NCI-H2107 (cell line): ENCODE measurements around the gene CRB2.

Experiments used
- DNase-seq: peaks from one replicate; lab custom pipeline; 2025; lab: John Stamatoyannopoulos, UW

The CRB2 gene

GRCh38 chr9:123355761-123356431, at the start of gene CRB2:
CRB2 (plus strand) TSS chr9:123356197; CDS start chr9:123356261, 64 bp downstream.
- DNase-seq, result no peak

- no peak for DNase-seq
Observed at GRCh38 chr9:123309611-123310010, 46.4 kb upstream of the CRB2 start.

- DNase-seq, result no peak
Observed at GRCh38 chr9:123310551-123311249, 45.3 kb upstream of the CRB2 start.

GRCh38 chr9:123311250-123311752, 44.7 kb upstream of the CRB2 start:
- no peak for DNase-seq

GRCh38 chr9:123312306-123312877, 43.6 kb upstream of the CRB2 start:
- no peak for DNase-seq

GRCh38 chr9:123314617-123315016, 41.4 kb upstream of the CRB2 start:
- no peak for DNase-seq

GRCh38 chr9:123315635-123316034, 40.4 kb upstream of the CRB2 start:
- DNase-seq, result no peak

GRCh38 chr9:123316053-123316718, 39.8 kb upstream of the CRB2 start:
- no peak for DNase-seq

- no peak for DNase-seq
Observed at GRCh38 chr9:123318202-123318601, 37.8 kb upstream of the CRB2 start.

GRCh38 chr9:123318961-123319421, 37.0 kb upstream of the CRB2 start:
- no peak for DNase-seq

- no peak for DNase-seq
Observed at GRCh38 chr9:123319541-123320339, 36.3 kb upstream of the CRB2 start.

- no peak for DNase-seq
Observed at GRCh38 chr9:123320814-123321213, 35.2 kb upstream of the CRB2 start.

GRCh38 chr9:123321616-123322272, 34.3 kb upstream of the CRB2 start:
- DNase-seq, result no peak

GRCh38 chr9:123322273-123323195, 33.5 kb upstream of the CRB2 start:
- DNase-seq, result no peak

GRCh38 chr9:123323196-123324013, 32.6 kb upstream of the CRB2 start:
- DNase-seq, result no peak

GRCh38 chr9:123324767-123325183, 31.2 kb upstream of the CRB2 start:
- DNase-seq, result no peak

- no peak for DNase-seq
Observed at GRCh38 chr9:123326187-123326586, 29.8 kb upstream of the CRB2 start.

GRCh38 chr9:123326662-123327093, 29.3 kb upstream of the CRB2 start:
- no peak for DNase-seq

- DNase-seq, result no peak
Observed at GRCh38 chr9:123327697-123328100, 28.3 kb upstream of the CRB2 start.
